GM21360 (cell line): Measurements from ENCODE around the gene EBF4.
"Not testable (repeated sequence)": the region's sequence is repeated elsewhere in the genome, so short reads cannot be mapped to it uniquely, and the experiment has no call there.

ENCODE experiments used
- ATAC-seq: cut with Tn5 transposase; IDR thresholded peaks from one replicate; pipeline ENCODE4 v1.9.1; 2021; ENCODE audit warnings: mild to moderate bottlenecking, moderate library complexity; ENCODE audit not compliant: unreplicated experiment

The EBF4 gene

GRCh38 chr20:2755451-2756055 lies 63.0 kb downstream of the EBF4 start:
- ATAC-seq = no peak

GRCh38 chr20:2756056-2756611 lies 63.6 kb downstream of the EBF4 start:
- ATAC-seq = no peak

GRCh38 chr20:2757001-2757400 lies 64.4 kb downstream of the EBF4 start:
- no peak for ATAC-seq

- no peak for ATAC-seq
Measured at GRCh38 chr20:2757969-2758368, 65.4 kb downstream of the EBF4 start.

GRCh38 chr20:2759143-2759542 lies 66.6 kb downstream of the EBF4 start:
- no peak for ATAC-seq

- no peak for ATAC-seq
Measured at GRCh38 chr20:2759603-2760296, 67.2 kb downstream of the EBF4 start.

- no peak for ATAC-seq
Measured at GRCh38 chr20:2760297-2760951, 67.8 kb downstream of the EBF4 start.

GRCh38 chr20:2760952-2761305 lies 68.3 kb downstream of the EBF4 start:
- ATAC-seq = no peak

- no peak for ATAC-seq
Measured at GRCh38 chr20:2761885-2762284, 69.3 kb downstream of the EBF4 start.

- ATAC-seq = no peak
Measured at GRCh38 chr20:2762578-2763131, 70.1 kb downstream of the EBF4 start.

GRCh38 chr20:2763186-2763585 lies 70.6 kb downstream of the EBF4 start:
- no peak for ATAC-seq

- no peak for ATAC-seq
Measured at GRCh38 chr20:2767768-2768631, 75.4 kb downstream of the EBF4 start.

GRCh38 chr20:2768632-2769015 lies 76.0 kb downstream of the EBF4 start:
- ATAC-seq = no peak

- ATAC-seq = not testable (repeated sequence)
Measured at GRCh38 chr20:2770091-2770490, 77.5 kb downstream of the EBF4 start.

GRCh38 chr20:2771631-2772080 lies 79.1 kb downstream of the EBF4 start:
- ATAC-seq = no peak

- ATAC-seq = no peak
Measured at GRCh38 chr20:2773812-2774211, 81.2 kb downstream of the EBF4 start.

- no peak for ATAC-seq
Measured at GRCh38 chr20:2775139-2775538, 82.6 kb downstream of the EBF4 start.

- ATAC-seq = no peak
Measured at GRCh38 chr20:2778602-2779321, 86.2 kb downstream of the EBF4 start.

- ATAC-seq = no peak
Measured at GRCh38 chr20:2780948-2781347, 88.4 kb downstream of the EBF4 start.

GRCh38 chr20:2783908-2784566 lies 91.5 kb downstream of the EBF4 start:
- no peak for ATAC-seq
